Mucosa of descending colon (tissue), 3 donors: Measurements from ENCODE around the gene ZBED4. TPM values are rescaled to one million over a fixed set of nuclear protein-coding genes. Genes with fewer than 3 reads are reported as not detected.
A peak's percentile ranks its signal among the peaks of the same experiment; 100 is the strongest.

ENCODE experiments used
- ATAC-seq: fragments of 200-7000 bp; cut with Tn5 transposase; one replicate; pipeline ENCODE4 v1.9.1; 2020; ENCODE audit warnings: mild to moderate bottlenecking, moderate library complexity
- DNase-seq, 3 donors: peaks; one replicate each; pipeline ENCODE4 v3.0.0-alpha.2; 2020
- H3K36me3 ChIP-seq: fragments of 200-600 bp; one replicate; pipeline ENCODE4 v1.8.0; 2021; ENCODE audit warnings: low read depth, mild to moderate bottlenecking
- H3K4me1 ChIP-seq: fragments of 200-600 bp; one replicate; pipeline ENCODE4 v1.8.0; 2021; ENCODE audit warnings: low read depth, mild to moderate bottlenecking
- H3K4me3 ChIP-seq: fragments of 200-600 bp; one replicate; pipeline ENCODE4 v1.8.0; 2021; ENCODE audit warnings: mild to moderate bottlenecking
- H3K9me3 ChIP-seq: fragments of 200-600 bp; one replicate; pipeline ENCODE4 v1.8.0; 2021; ENCODE audit warnings: mild to moderate bottlenecking
- CTCF ChIP-seq: fragments of 200-600 bp; IDR thresholded peaks from one replicate; pipeline ENCODE4 v1.8.0; 2022; ENCODE audit warnings: antibody characterized with exemption, mild to moderate bottlenecking
- intact Hi-C, 2 donors: fragments of 100-400 bp; cut with DNase I in 1 of 2; cut with micrococcal nuclease in 1 of 2; formaldehyde crosslinking; loops; one replicate each; pipeline versions ENCODE4 v1.11.0 to v1.11.1; 2022; cut with DNase I, micrococcal nuclease
- total RNA-seq, 3 donors: library from RNA; stranded (reverse); fragmentation: NEBNext Ultra II Directional in 2 of 3; extraction: Animal tissue kit (Norgen Biotek cat#: 25700) in 2 of 3; gene quantifications; one replicate each; pipeline versions ENCODE4 v1.2.1 to v1.2.4, GENCODE V29; 2021 to 2023
- donor health status: DM: no; HTN: no; CAD: no; lungs with moderate emphysema.
- donor health status: DM: no; HTN: no; CAD: no.
- donor health status: DM: no; HTN: yes; CAD: no.

The ZBED4 gene
- total RNA-seq, 3 donors from 2014 or later: 13.7 to 18.2 (median 18.1) TPM

- DNase-seq (peak in 2 of 3 donors; percentile 19 to 38), ATAC-seq (no peak)
- H3K36me3 ChIP-seq: no peaks in the 10 kb centered on the region
- TF ChIP-seq CTCF: no peak
- no peaks in the 10 kb centered on the region for H3K9me3 ChIP-seq
- intact Hi-C loops: no loop called here
- no peaks in the 10 kb centered on the region for H3K4me1 ChIP-seq
- H3K4me3 ChIP-seq: no peak overlapping the region
Measured at GRCh38 chr22:49910229-49911155, 56.8 kb downstream of the ZBED4 start.

- Histone ChIP-seq H3K9me3 (no peaks in the 10 kb centered on the region), H3K4me3 (no peak overlapping the region), H3K36me3 (no peaks in the 10 kb centered on the region), H3K4me1 (peaks cover 5% of the 10 kb centered on the region)
- intact Hi-C loops: no loop called here
- DNase-seq (peak in 2 of 3 donors; percentile 14 to 39), ATAC-seq (no peak)
- no peak for TF ChIP-seq CTCF
Measured at GRCh38 chr22:49911881-49912625, 58.4 kb downstream of the ZBED4 start.

- H3K36me3 ChIP-seq: no peaks in the 10 kb centered on the region
- peaks cover 11% of the 10 kb centered on the region for H3K4me1 ChIP-seq
- no peak overlapping the region for H3K4me3 ChIP-seq
- no peak for TF ChIP-seq CTCF
- peak in 2 of 3 donors; percentile 17 to 34 for DNase-seq
- ATAC-seq: no peak
- no peaks in the 10 kb centered on the region for H3K9me3 ChIP-seq
- intact Hi-C loops: no loop called here
Measured at GRCh38 chr22:49913026-49913425, 59.4 kb downstream of the ZBED4 start.

- Histone ChIP-seq H3K36me3 (no peaks in the 10 kb centered on the region), H3K4me3 (no peak overlapping the region), H3K9me3 (no peaks in the 10 kb centered on the region), H3K4me1 (peaks cover 11% of the 10 kb centered on the region)
- no peak for TF ChIP-seq CTCF
- DNase-seq (peak in 1 of 3 donors; percentile 25), ATAC-seq (no peak)
- intact Hi-C loops: no loop called here
Measured at GRCh38 chr22:49913446-49913845, 59.8 kb downstream of the ZBED4 start.

GRCh38 chr22:49914256-49914655 lies 60.6 kb downstream of the ZBED4 start:
- no peaks in the 10 kb centered on the region for H3K9me3 ChIP-seq
- peak in 1 of 3 donors; percentile 45 for DNase-seq
- H3K4me3 ChIP-seq: no peak overlapping the region
- intact Hi-C loops: no loop called here
- no peak for TF ChIP-seq CTCF
- H3K4me1 ChIP-seq: peaks cover 16% of the 10 kb centered on the region
- H3K36me3 ChIP-seq: no peaks in the 10 kb centered on the region
- ATAC-seq: no peak
